Mononuclear cell (primary cell): Measurements from ENCODE around the gene PITPNC1. TPM values are rescaled to one million over a fixed set of nuclear protein-coding genes. Genes with fewer than 3 reads are reported as not detected.

Experiments used
- H3K27me3 ChIP-seq: 2 replicates; pipeline ENCODE4 v1.6.0; 2011; ENCODE audit warnings: low read length, control low read depth; ENCODE audit not compliant: insufficient read depth
- H3K4me1 ChIP-seq: 2 replicates; pipeline ENCODE4 v1.5.1; 2011; ENCODE audit warnings: mild to moderate bottlenecking, low read length, control low read depth; ENCODE audit not compliant: insufficient read depth
- H3K4me3 ChIP-seq: 2 replicates; pipeline ENCODE4 v1.5.1; 2011; ENCODE audit warnings: mild to moderate bottlenecking, low read length, moderate library complexity
- H3K9me3 ChIP-seq: 2 replicates; pipeline ENCODE4 v1.5.1; 2011; ENCODE audit warnings: low read depth, mild to moderate bottlenecking, control low read depth, low read length
- total RNA-seq: library from RNA; depleted of rRNA; stranded (reverse); fragments of >200 nt; gene quantifications from one replicate; pipeline ENCODE4 v1.2.3, GENCODE V29; 2012

Gene PITPNC1
- total RNA-seq, 1 donor: 52.8 TPM

DNA sequence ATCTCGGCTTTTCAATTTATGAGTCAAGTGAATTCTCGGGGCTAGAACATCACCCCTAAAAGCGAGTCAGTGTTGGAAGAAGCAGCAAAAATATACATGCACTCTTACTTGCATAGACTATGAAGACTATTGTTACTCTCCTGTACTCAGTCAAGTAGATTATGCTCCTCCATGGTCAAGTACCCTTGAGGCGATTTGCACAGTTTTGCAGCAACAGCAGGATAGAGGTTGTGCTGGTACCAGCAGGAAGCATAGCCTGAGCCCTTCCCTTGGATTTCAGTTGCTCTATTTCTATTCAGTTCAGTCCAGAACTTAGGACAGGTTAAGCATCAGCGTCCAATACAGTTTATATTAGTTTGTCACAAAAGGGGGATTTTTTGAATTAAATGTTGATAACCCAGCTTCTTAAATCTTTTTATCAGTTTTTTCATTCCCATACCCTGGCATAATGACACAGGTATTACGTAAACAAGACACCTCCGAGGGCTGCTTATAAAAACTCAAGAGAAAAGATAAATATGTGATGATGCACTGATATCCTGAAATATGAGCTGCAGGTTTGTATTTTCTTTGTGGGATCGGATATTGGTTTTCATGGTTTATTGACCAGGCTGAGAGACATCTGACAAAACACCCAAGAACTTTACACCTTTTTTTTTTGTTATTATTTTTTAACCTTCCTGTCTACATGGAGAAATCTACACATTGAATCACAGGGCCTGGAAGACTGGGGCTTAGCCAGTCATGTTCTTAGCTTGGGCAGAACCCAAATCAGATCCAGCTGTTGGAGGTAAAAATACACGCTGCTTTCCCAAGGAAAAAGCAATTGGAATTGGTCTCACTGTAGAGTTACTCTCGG is 144.1 kb downstream of the PITPNC1 start:
- peaks cover 29% of the 10 kb centered on the region for H3K4me1 ChIP-seq
- H3K9me3 ChIP-seq: no peaks in the 10 kb centered on the region
- H3K27me3 ChIP-seq: no peaks in the 10 kb centered on the region
- no peak overlapping the region for H3K4me3 ChIP-seq

DNA sequence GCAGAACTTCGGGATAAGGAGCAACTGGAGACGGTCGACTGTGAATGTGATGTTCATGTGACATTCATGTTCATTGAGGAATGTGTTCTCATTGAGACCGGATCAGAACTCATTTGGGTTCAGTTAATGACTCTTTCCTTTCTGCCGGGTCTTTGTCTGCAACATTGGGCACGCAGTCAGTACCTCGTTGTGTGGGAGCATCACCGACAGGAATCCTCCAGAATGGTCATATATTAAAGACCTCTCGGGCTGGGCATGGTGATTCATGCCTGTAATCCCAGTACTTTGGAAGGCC is 144.6 kb downstream of the PITPNC1 start:
- Histone ChIP-seq H3K27me3 (no peaks in the 10 kb centered on the region), H3K4me3 (no peak overlapping the region), H3K9me3 (no peaks in the 10 kb centered on the region), H3K4me1 (peaks cover 29% of the 10 kb centered on the region)

DNA sequence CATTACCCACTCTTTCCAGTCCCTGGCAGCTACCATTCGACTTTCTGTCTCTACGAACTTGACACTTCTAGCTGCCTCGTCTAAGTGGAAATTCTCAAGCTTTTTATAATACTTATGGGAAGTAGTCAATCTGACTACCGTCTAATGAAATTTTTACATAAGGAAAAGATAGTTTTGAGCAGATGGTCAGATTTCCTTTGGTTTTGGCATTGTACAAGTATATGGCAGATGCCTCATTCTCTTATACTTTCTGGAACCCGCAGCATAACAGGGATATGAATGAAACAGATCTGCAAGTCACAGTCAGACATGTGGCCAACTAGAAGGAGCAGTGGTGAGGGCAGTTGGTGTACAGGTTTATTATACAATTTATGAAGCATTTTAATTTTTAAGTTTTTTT is 146.0 kb downstream of the PITPNC1 start:
- H3K4me1 ChIP-seq: peaks cover 29% of the 10 kb centered on the region
- no peaks in the 10 kb centered on the region for H3K27me3 ChIP-seq
- no peaks in the 10 kb centered on the region for H3K9me3 ChIP-seq
- H3K4me3 ChIP-seq: no peak overlapping the region

DNA sequence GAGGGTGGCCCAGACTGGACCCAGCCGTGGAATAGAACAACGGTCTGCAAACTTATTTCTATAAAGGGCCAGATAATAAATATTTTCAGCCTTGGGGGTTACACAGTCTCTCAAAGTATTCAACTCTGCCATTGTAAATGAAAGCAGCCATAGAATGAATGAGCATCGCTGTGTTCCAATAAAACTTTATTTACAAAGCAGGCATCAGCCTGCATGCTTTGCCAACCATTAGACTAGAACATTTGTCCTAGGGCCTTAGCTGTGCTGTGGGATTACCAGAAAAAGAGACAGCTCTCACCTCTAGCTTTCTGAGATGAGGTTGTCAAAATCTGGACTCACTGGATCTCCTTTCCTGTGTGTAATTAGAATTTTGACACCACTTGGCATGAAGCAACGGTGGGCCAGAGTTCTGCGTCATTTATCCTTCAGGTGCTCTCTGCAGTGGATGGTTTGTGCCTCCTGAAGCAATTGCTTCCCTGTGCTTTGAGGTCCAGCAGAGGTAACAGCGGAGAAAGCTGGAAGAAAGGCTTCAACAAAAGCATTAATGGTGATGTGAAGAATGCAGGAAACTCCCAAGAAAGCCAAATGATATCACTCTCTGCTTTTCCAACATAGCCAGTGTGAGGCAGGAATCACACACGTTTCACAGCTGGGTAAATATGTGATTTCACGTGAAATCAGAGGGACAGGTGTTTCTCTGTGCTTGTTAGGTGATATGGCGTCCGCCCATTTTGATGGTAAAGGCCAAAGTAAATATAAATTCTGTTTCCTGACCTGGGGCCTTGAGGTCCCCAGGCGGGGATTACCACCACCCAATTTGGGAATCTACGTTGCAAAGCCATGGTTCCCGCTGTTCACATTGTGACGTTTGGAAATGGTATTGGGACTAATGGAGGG is 148.4 kb downstream of the PITPNC1 start:
- Histone ChIP-seq H3K27me3 (no peaks in the 10 kb centered on the region), H3K4me1 (peaks cover 8% of the 10 kb centered on the region), H3K4me3 (no peak overlapping the region), H3K9me3 (no peaks in the 10 kb centered on the region)

DNA sequence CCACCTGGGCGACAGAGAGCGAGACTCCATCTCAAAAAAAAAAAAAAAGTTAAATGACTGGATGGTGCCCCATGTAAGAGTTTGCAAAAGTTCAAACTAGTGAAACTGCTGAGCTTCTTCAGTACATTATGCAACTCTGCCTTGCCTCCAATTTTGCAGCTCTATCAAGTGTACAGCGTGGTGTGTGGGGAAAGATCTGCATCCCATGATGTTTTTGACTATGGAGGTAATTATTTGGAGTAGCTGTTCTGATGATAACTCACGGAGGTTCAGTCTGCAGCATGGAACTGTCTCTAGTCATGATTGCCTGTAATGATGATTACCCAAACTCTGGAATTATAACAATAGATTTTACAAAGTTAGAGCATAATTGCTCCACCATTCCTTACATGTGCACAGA is 149.6 kb downstream of the PITPNC1 start:
- Histone ChIP-seq H3K4me3 (no peak overlapping the region), H3K9me3 (no peaks in the 10 kb centered on the region), H3K4me1 (no peaks in the 10 kb centered on the region), H3K27me3 (no peaks in the 10 kb centered on the region)

DNA sequence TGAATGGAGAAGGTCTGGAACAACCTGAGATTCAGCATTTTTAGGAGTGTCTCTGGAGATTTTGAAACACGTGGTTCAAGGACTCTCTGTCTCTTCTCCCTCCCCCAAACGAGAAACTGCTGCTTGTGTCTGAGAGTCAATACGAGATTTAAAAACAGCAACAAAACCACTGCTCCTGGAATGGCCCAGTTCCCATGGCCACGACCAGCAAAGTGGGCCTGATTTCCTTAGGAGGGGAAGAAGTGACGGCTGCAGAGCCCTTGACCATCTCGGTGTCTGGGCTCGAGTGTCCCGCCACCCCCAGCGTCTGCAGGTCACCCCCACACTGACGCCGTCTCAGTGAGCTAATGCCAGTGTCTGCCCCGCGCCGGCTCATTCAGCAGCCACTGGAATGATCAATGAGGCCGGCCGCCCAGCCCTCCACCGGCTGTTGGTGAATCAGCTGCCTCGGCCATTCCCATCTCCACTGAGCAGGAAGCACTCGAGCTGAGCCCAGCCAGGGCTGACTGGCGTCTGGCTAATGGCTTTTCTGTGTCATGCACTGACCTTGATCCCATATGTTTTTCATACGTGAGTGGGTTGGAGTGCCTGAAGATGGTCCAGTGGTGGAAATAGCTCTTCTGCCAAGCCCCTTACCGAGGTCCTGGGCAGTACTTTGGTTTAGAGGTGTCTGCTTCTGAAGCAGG is 151.8 kb downstream of the PITPNC1 start:
- H3K9me3 ChIP-seq: no peaks in the 10 kb centered on the region
- H3K27me3 ChIP-seq: no peaks in the 10 kb centered on the region
- no peaks in the 10 kb centered on the region for H3K4me1 ChIP-seq
- no peak overlapping the region for H3K4me3 ChIP-seq

DNA sequence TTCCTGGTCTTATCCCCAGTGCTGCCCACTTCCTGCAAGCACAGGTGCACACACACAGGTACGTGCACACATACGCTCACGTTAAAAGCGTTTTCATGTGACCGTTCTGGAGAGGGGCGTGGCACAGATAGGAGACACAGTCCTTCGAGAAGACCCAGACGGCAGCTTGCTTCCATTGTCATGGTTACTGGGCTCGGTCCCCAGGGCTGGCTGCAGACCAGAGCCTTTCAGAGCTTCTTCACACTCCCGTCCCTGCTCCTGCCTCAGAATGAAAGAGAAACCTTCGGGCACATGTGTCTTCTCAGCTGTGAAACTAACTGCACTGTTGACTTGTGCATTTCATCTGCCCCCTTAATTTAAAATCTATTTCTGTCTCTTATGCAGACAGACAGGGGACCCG is 154.2 kb downstream of the PITPNC1 start:
- Histone ChIP-seq H3K4me3 (no peak overlapping the region), H3K4me1 (no peaks in the 10 kb centered on the region), H3K9me3 (no peaks in the 10 kb centered on the region), H3K27me3 (no peaks in the 10 kb centered on the region)

DNA sequence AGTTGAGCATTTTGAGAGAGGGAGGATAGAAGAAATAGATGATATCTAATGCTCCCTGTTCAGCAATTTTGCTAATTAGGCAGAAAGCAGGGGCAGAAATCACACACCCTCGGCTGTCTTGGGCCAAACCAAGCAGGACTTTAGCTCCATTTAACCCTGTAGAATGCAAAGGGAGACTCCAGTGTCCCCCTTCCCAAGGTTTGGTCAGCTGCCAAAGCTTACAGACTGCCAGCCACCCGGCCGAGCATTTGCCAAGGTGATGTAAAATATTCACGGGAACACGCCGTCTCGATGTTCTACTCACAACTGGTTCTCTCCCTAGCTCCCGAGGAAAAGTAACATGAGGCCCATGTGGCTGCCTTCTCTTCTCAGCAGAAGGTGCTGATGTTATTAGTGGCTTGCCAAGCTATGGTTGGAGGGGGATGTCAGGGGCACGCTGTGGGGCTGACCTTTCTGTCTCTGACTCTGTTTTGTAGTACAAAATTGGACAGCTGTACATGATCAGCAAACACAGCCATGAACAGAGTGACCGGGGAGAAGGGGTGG is 155.3 kb downstream of the PITPNC1 start:
- Histone ChIP-seq H3K9me3 (no peaks in the 10 kb centered on the region), H3K4me3 (no peak overlapping the region), H3K27me3 (no peaks in the 10 kb centered on the region), H3K4me1 (no peaks in the 10 kb centered on the region)

DNA sequence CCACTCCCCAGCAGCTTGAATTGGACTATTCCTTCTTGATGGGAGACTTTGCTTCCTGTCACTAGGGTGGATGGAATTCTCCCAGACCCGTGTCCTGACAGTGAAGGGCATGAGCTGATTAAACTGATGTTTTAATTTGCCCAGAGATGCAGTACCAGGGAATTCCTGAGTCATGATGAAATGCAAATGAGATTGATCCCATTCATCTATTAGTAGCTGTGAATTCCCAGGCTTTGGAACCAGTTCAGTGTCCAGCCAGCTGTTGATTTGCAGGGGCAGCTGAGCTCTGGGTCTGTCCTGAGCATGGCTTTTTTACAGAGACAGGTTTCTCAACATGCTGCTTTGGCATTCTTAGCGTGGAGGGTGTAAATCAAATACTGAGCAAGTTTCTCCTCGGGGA is 157.9 kb downstream of the PITPNC1 start:
- H3K9me3 ChIP-seq: no peaks in the 10 kb centered on the region
- H3K4me1 ChIP-seq: no peaks in the 10 kb centered on the region
- H3K27me3 ChIP-seq: no peaks in the 10 kb centered on the region
- H3K4me3 ChIP-seq: no peak overlapping the region

DNA sequence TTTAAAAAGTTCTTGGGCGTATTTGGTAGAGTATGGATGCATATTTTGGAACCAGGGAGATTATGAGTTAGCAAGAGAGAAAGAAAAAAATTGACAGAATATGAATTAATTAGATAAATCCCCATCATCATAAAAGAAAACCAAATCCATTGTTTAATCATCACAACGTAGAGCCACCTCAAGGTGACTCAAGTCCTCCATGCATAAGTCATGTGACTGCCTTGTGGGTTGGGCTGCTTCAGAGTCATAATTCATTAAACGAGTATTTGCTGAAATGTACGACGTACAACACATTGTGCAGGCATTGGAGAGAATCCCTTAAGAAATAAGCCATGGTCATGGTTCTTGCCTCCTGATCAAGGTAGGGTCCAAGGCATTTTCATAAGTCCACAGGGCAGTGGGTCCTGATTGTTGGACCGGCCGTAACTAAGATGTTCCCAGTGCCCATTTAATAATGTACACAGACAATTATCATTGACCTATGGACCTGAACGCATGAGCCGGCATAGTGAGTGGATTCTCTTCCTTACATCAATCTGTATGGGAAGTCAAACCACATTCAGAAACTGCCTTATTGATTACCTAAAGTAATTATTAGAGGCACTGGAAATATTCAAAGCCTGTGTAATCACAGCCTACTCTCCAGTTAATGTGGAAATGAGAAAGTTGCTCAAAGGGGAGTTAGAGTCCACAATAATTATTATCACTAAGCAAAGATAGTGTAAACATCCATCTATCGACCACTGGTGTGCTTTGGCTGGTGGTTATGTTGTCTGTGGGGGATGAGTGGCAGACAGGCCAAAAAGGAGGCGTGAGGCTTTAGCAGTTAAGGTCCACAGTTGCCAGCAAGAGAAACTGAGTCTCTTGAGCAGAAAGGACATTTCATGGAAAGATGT is 165.4 kb downstream of the PITPNC1 start:
- Histone ChIP-seq H3K9me3 (no peaks in the 10 kb centered on the region), H3K27me3 (no peaks in the 10 kb centered on the region), H3K4me3 (no peak overlapping the region), H3K4me1 (peaks cover 10% of the 10 kb centered on the region)

DNA sequence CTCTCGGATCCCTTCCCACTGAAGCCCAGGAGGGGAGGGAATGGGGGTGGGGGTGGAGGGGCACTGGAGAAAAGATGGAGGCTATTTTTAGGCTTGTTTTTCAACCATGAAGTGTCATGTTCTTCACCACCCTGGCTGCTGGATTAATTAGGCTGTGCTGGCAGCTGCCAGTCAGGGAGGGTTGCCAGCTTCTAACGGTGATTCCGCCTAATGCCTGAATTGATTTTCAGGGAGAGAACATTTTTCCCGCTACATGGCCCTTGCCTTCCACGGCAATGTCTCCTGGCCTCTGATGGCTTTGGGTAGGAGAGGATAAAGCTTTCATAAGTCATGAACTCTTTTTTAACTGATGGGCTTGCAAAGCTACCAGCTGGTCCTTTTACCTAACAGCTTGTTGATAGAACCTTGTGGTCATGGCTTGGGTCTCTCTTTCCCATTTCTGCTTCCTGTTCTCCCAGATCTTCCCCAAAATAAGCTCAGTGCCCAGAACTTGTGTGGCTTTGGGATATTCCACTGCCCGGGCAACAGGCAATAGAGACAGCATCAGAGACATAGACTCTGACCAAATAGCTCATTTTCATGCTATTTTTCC is 167.4 kb downstream of the PITPNC1 start:
- H3K4me3 ChIP-seq: no peak overlapping the region
- H3K4me1 ChIP-seq: peaks cover 17% of the 10 kb centered on the region

DNA sequence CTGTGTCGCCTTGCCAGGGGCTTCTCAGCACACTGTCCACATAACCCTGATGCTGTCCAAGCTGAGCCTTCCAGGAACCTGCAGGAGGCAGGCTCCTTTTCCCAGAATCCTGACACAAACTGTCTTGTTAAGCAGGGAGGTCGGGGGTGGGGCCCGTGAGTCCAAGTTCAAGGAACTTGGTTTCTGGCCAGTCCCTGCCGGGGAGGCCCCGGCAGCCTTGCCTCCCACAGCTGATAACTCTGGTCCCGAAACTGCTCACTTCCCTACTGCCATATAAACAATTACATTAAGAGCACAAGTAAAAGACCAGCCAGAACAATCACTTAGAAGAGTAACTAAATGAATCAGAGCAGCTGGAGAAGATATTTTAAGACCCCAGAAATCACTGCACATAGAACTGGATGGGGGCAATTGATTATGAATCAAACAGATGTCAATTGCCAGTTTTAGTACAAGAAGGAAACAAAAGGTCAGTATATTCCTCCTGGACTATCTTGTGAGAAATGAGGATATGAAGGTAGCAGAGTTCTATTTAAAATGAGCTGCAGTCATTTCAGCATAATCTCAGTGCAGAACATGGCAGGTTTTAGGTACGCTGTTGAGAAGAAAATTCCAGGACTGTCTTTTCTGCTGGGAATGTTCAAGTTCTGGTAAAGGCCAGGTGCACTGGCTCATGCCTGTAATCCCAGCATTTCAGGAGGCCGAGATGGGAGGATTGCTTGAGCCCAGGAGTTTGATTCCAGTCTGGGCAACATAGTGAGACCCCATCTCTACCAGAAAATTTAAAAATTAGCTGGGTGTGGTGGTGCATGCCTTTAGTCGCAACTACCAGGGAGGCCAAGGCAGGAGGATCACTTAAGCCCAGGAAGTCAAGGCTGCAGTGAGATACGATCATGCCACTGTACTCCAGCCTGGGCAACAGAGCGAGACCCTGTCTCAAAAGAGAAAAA is 169.8 kb downstream of the PITPNC1 start:
- H3K4me3 ChIP-seq: no peak overlapping the region
- no peaks in the 10 kb centered on the region for H3K27me3 ChIP-seq
- H3K9me3 ChIP-seq: no peaks in the 10 kb centered on the region
- H3K4me1 ChIP-seq: peaks cover 23% of the 10 kb centered on the region

More for the DNA sequence above, 167.4 kb downstream of the PITPNC1 start:
- Histone ChIP-seq H3K9me3 (no peaks in the 10 kb centered on the region), H3K27me3 (no peaks in the 10 kb centered on the region)

DNA sequence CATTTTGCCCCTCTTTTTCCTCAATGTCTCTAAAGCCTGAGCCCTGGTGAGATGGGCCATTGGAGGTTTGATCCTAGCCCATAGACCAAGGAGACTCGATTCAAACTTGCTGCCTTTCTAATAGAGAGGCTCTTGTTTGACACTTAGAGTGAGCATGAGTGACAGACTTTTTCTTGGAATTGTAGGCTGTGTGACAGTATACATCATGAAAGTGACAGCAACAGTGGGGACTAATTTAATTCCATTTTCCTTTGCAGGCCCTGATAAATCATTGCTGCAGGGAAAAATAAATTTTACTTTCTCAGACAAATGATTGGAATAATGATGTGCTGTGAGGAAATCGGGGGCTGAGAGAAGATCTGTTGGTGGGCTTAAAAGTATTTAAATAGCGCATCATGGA is 171.6 kb downstream of the PITPNC1 start:
- no peak overlapping the region for H3K4me3 ChIP-seq
- no peaks in the 10 kb centered on the region for H3K27me3 ChIP-seq
- peaks cover 23% of the 10 kb centered on the region for H3K4me1 ChIP-seq
- no peaks in the 10 kb centered on the region for H3K9me3 ChIP-seq
